H9 (cell line): ENCODE data around the gene RNASE2. TPM values are rescaled to one million over a fixed set of nuclear protein-coding genes. Genes with fewer than 3 reads are reported as not detected.

ENCODE experiments used
- DNase-seq: peaks from one replicate; pipeline ENCODE4 v3.0.0-alpha.2; 2017
- H2AFZ ChIP-seq: one replicate; pipeline ENCODE4 v1.6.1; 2013; ENCODE audit warnings: mild to moderate bottlenecking, low read length, control low read depth, moderate library complexity
- H2AK5ac ChIP-seq: 2 replicates; pipeline ENCODE4 v1.6.1; 2013; ENCODE audit warnings: low read length, control low read depth, mixed read lengths; ENCODE audit not compliant: insufficient read length
- H2BK120ac ChIP-seq: one replicate; pipeline ENCODE4 v1.6.1; 2013; ENCODE audit warnings: low read depth, mild to moderate bottlenecking, low read length, control low read depth, inconsistent platforms; ENCODE audit not compliant: poor library complexity, severe bottlenecking
- H2BK12ac ChIP-seq: 2 replicates; pipeline ENCODE4 v1.6.1; 2013; ENCODE audit warnings: low read length, control low read depth, mixed read lengths, low read depth; ENCODE audit not compliant: insufficient read length
- H2BK15ac ChIP-seq: 2 replicates; pipeline ENCODE4 v1.6.1; 2013; ENCODE audit warnings: low read depth, low read length, control low read depth
- H2BK20ac ChIP-seq: one replicate; pipeline ENCODE4 v1.6.1; 2013; ENCODE audit warnings: low read depth, mild to moderate bottlenecking, low read length, control low read depth, inconsistent platforms; ENCODE audit not compliant: poor library complexity, severe bottlenecking
- H2BK5ac ChIP-seq: 2 replicates; pipeline ENCODE4 v1.6.1; 2013; ENCODE audit warnings: low read length, control low read depth, mixed read lengths; ENCODE audit not compliant: insufficient read length
- H3K14ac ChIP-seq: 2 replicates; pipeline ENCODE4 v1.6.1; 2013; ENCODE audit warnings: low read length, control low read depth; ENCODE audit not compliant: insufficient read depth
- H3K18ac ChIP-seq: 2 replicates; pipeline ENCODE4 v1.6.1; 2013; ENCODE audit warnings: low read depth, mild to moderate bottlenecking, mixed read lengths, low read length, control low read depth; ENCODE audit not compliant: insufficient read length
- H3K23ac ChIP-seq: 2 replicates; pipeline ENCODE4 v1.6.1; 2013; ENCODE audit warnings: low read length, control low read depth, mixed read lengths, low read depth; ENCODE audit not compliant: insufficient read length
- H3K23me2 ChIP-seq: 2 replicates; pipeline ENCODE4 v1.6.1; 2013; ENCODE audit warnings: low read depth, mild to moderate bottlenecking, mixed read lengths, low read length, control low read depth; ENCODE audit not compliant: insufficient read length, poor library complexity, severe bottlenecking
- H3K27ac ChIP-seq: 2 replicates; pipeline ENCODE4 v1.5.1; 2013; ENCODE audit warnings: low read length, control low read depth, mixed read lengths, low read depth; ENCODE audit not compliant: insufficient read length
- H3K27me3 ChIP-seq: 2 replicates; pipeline ENCODE4 v1.6.1; 2013; ENCODE audit warnings: low read length, control low read depth, inconsistent platforms; ENCODE audit not compliant: insufficient read depth
- H3K4ac ChIP-seq: 2 replicates; pipeline ENCODE4 v1.6.1; 2013; ENCODE audit warnings: low read depth, mild to moderate bottlenecking, control low read depth, inconsistent platforms, low read length, moderate library complexity
- H3K4me1 ChIP-seq: 2 replicates; pipeline ENCODE4 v1.6.1; 2013; ENCODE audit warnings: low read length, control low read depth, inconsistent platforms; ENCODE audit not compliant: insufficient read depth
- H3K4me2 ChIP-seq: 2 replicates; pipeline ENCODE4 v1.6.1; 2013; ENCODE audit warnings: low read length, control low read depth, mixed read lengths; ENCODE audit not compliant: insufficient read length, insufficient read depth
- H3K56ac ChIP-seq: 2 replicates; pipeline ENCODE4 v1.6.1; 2013; ENCODE audit warnings: low read depth, mild to moderate bottlenecking, mixed read lengths, low read length, control low read depth; ENCODE audit not compliant: insufficient read length
- H3K79me1 ChIP-seq: 2 replicates; pipeline ENCODE4 v1.6.1; 2013; ENCODE audit warnings: low read depth, mild to moderate bottlenecking, moderate library complexity, low read length, control low read depth, inconsistent platforms; ENCODE audit not compliant: insufficient read depth, poor library complexity, severe bottlenecking
- H3K79me2 ChIP-seq: 2 replicates; pipeline ENCODE4 v1.6.1; 2013; ENCODE audit warnings: low read length, control low read depth, inconsistent platforms; ENCODE audit not compliant: insufficient read depth
- H3K9ac ChIP-seq: 2 replicates; pipeline ENCODE4 v1.6.1; 2013; ENCODE audit warnings: low read length, control low read depth, mixed read lengths; ENCODE audit not compliant: insufficient read length; ENCODE audit errors: extremely low read depth
- H3K9me3 ChIP-seq: one replicate; pipeline ENCODE4 v1.6.1; 2013; ENCODE audit warnings: low read depth, low read length, inconsistent platforms; ENCODE audit not compliant: control insufficient read depth
- H3T11ph ChIP-seq: one replicate; pipeline ENCODE4 v1.6.1; 2013; ENCODE audit warnings: mild to moderate bottlenecking, low read length, control low read depth, inconsistent platforms
- H4K20me1 ChIP-seq: one replicate; pipeline ENCODE4 v1.6.1; 2013; ENCODE audit not compliant: control insufficient read depth, insufficient read length, insufficient read depth
- H4K5ac ChIP-seq: 2 replicates; pipeline ENCODE4 v1.6.1; 2013; ENCODE audit warnings: low read depth, mild to moderate bottlenecking, mixed read lengths, low read length, control low read depth; ENCODE audit not compliant: insufficient read length
- H4K8ac ChIP-seq: replicated peaks from 2 replicates; pipeline ENCODE4 v1.6.1; 2013; ENCODE audit warnings: low read length, control low read depth, mixed read lengths, low read depth; ENCODE audit not compliant: insufficient read length
- H4K91ac ChIP-seq: 2 replicates; pipeline ENCODE4 v1.6.1; 2013; ENCODE audit warnings: low read depth, mild to moderate bottlenecking, moderate library complexity, mixed read lengths, low read length, control low read depth; ENCODE audit not compliant: insufficient read length
- H3K27ac Mint-ChIP-seq, 3 experiments: 2 replicates in 2 of 3; 3 replicates in 1 of 3; pipeline ENCODE4 v1.8.0; 2020 to 2021; ENCODE audit warnings: mixed read lengths in 3 of 3, mild to moderate bottlenecking in 1 of 3, moderate library complexity in 1 of 3
- H3K27me3 Mint-ChIP-seq: 2 replicates; pipeline ENCODE4 v1.8.0; 2021; ENCODE audit warnings: low read depth, mild to moderate bottlenecking, moderate library complexity, mixed read lengths
- H3K36me3 Mint-ChIP-seq, 3 experiments: 2 replicates in 2 of 3; 3 replicates in 1 of 3; pipeline ENCODE4 v1.8.0; 2020 to 2021; ENCODE audit warnings: low read depth in 3 of 3, mixed read lengths in 3 of 3; ENCODE audit not compliant: insufficient read depth in 1 of 3
- H3K4me1 Mint-ChIP-seq, 2 experiments: 2 replicates each; pipeline ENCODE4 v1.8.0; 2020; ENCODE audit warnings: mixed read lengths in 2 of 2
- H3K4me3 Mint-ChIP-seq, 2 experiments: 2 replicates in 1 of 2; 3 replicates in 1 of 2; pipeline ENCODE4 v1.8.0; 2020 to 2021; ENCODE audit warnings: mild to moderate bottlenecking in 2 of 2, mixed read lengths in 2 of 2, moderate library complexity in 1 of 2
- H3K9me3 Mint-ChIP-seq, 2 experiments: 2 replicates in 1 of 2; 3 replicates in 1 of 2; pipeline ENCODE4 v1.8.0; 2020; ENCODE audit warnings: mild to moderate bottlenecking in 2 of 2, mixed read lengths in 2 of 2, moderate library complexity in 1 of 2
- CTCF ChIP-seq: fragments of 200-600 bp; sonication (generic); conservative IDR thresholded peaks from 3 replicates; pipeline ENCODE4 v1.8.0; 2021; ENCODE audit warnings: antibody characterized with exemption, mild to moderate bottlenecking
- WGBS: extraction: QIAGEN DNeasy Blood & Tissue Kit; methylation state at CpG from one replicate; pipeline ENCODE4 v1.1.7; 2013; ENCODE audit warnings: missing lambda C conversion rate, low lambda C conversion rate, mixed read lengths; ENCODE audit not compliant: insufficient read length; ENCODE audit errors: extremely low coverage; 5-methylcytosine and 5-hydroxymethylcytosine counted together
- total RNA-seq: library from RNA; stranded (reverse); gene quantifications from 2 replicates; pipeline ENCODE4 v1.2.1, GENCODE V29; 2021

The RNASE2 gene
- total RNA-seq, 1 experiment from 2014 or later = not detected

- H2BK5ac ChIP-seq = no peak overlapping the region
- no peak overlapping the region for H3T11ph ChIP-seq
- H3K79me1 ChIP-seq = no peaks in the 10 kb centered on the region
- no CpG with 5 or more reads among the region's 1 CpG for WGBS
- no peak overlapping the region for H3K9ac ChIP-seq
- no peak overlapping the region for H2AFZ ChIP-seq
- no peak overlapping the region for H2BK15ac ChIP-seq
- H2BK12ac ChIP-seq = no peak overlapping the region
- no peak overlapping the region for H2AK5ac ChIP-seq
- no peaks in the 10 kb centered on the region for H3K79me2 ChIP-seq
- no peaks in the 10 kb centered on the region for H3K4me1 ChIP-seq
- H3K27me3 ChIP-seq = 0 out of 2 replicates have a peak, but pooled peaks cover 2% of the 10 kb centered on the region
- H2BK20ac ChIP-seq = no peak overlapping the region
- H3K14ac ChIP-seq = no peak overlapping the region
- DNase-seq = no peak
- no peak overlapping the region for H4K91ac ChIP-seq
- no peak overlapping the region for H3K56ac ChIP-seq
- no peaks in the 10 kb centered on the region for H3K23me2 ChIP-seq
- Mint-ChIP-seq H3K4me1 (no peaks in the 10 kb centered on the region), H3K27ac (no peak overlapping the region), H3K4me3 (no peak overlapping the region), H3K9me3 (no peaks in the 10 kb centered on the region), H3K36me3 (no peaks in the 10 kb centered on the region), H3K27me3 (peaks cover 5% of the 10 kb centered on the region)
- H3K27ac ChIP-seq = no peak overlapping the region
- no peak overlapping the region for H2BK120ac ChIP-seq
- no peak overlapping the region for H4K5ac ChIP-seq
- no peak overlapping the region for H3K18ac ChIP-seq
- no peaks in the 10 kb centered on the region for H3K9me3 ChIP-seq
- no peak overlapping the region for H3K4me2 ChIP-seq
- H3K23ac ChIP-seq = no peak overlapping the region
- no peak for TF ChIP-seq CTCF
- H3K4ac ChIP-seq = no peak overlapping the region
- no peak overlapping the region for H4K8ac ChIP-seq
- H4K20me1 ChIP-seq = no peaks in the 10 kb centered on the region
Observed at GRCh38 chr14:20978687-20979086, 23.4 kb downstream of the RNASE2 start.
